Vein endothelial cell (primary cell): ENCODE data around the gene ZNF519. TPM values are rescaled to one million over a fixed set of nuclear protein-coding genes. Genes with fewer than 3 reads are reported as not detected.

ENCODE experiments used
- total RNA-seq: library from RNA; depleted of rRNA; stranded (reverse); fragments of >200 nt; gene quantifications from 2 replicates; pipeline ENCODE4 v1.2.3, GENCODE V29; 2012

Gene ZNF519
- 3.9 and 7.5 TPM in 2 replicates for total RNA-seq

GRCh38 chr18:14132271-14132700, at the start of gene ZNF519:
TSS of gene ZNF519 (minus strand) at chr18:14132435. CDS start at chr18:14132277, 158 bp downstream.

Other genes with a start within 250 kb of the ZNF519 start
- not detected in 2 replicates for gene MC2R, start 216.9 kb downstream of the ZNF519 start, total RNA-seq